ENCODE data around the gene SUSD4. TPM values are rescaled to one million over a fixed set of nuclear protein-coding genes. Genes with fewer than 3 reads are reported as not detected.
A peak's percentile ranks its signal among the peaks of the same experiment; 100 is the strongest.

SUSD4 gene
- total RNA-seq, 2 donors from 2014 or later: 0.58 to 0.92 TPM

GRCh38 chr1:223322868-223323267, 41.1 kb downstream of the SUSD4 start:
- Mint-ChIP-seq H3K36me3 (ENCODE audit: low read depth) (no peaks in the 10 kb centered on the region), H3K9me3 (peaks cover 8% of the 10 kb centered on the region), H3K27me3 (ENCODE audit: insufficient read depth) (peaks cover 9% of the 10 kb centered on the region), H3K4me3 (no peak overlapping the region), H3K27ac (no peak overlapping the region), H3K4me1 (peaks cover 16% of the 10 kb centered on the region)
- H3K9ac ChIP-seq (ENCODE audit: extremely low read depth, low read length, poor library complexity, severe bottlenecking): no peak overlapping the region
- DNase-seq: no peak
- TF ChIP-seq CTCF (conservative IDR thresholded peaks at IDR 0.05): no peak
- H3K36me3 ChIP-seq (ENCODE audit: control insufficient read depth, insufficient read depth, low read length): no peaks in the 10 kb centered on the region
- no peaks in the 10 kb centered on the region for H3K9me3 ChIP-seq (ENCODE audit: control insufficient read depth, low read length)
- H3K4me1 ChIP-seq (ENCODE audit: control insufficient read depth, insufficient read depth, low read length): peaks cover 8% of the 10 kb centered on the region
- H3K4me3 ChIP-seq (ENCODE audit: low read length): no peak overlapping the region
- no peak overlapping the region for H3K27ac ChIP-seq (ENCODE audit: low read depth, low read length)
- WGBS, 2 experiments (ENCODE audit: insufficient coverage in 1 of 2, insufficient read length in 1 of 2): 88 to 90% methylated on average over 3 of the region's 3 CpGs
- H3K27me3 ChIP-seq (ENCODE audit: control insufficient read depth, insufficient read depth, low read length, poor library complexity, severe bottlenecking): no peaks in the 10 kb centered on the region

- no peak for TF ChIP-seq CTCF (conservative IDR thresholded peaks at IDR 0.05)
- Mint-ChIP-seq H3K4me1 (peaks cover 16% of the 10 kb centered on the region), H3K9me3 (peaks cover 9% of the 10 kb centered on the region), H3K4me3 (no peak overlapping the region), H3K36me3 (ENCODE audit: low read depth) (no peaks in the 10 kb centered on the region), H3K27ac (no peak overlapping the region), H3K27me3 (ENCODE audit: insufficient read depth) (peaks cover 10% of the 10 kb centered on the region)
- Histone ChIP-seq H3K36me3 (ENCODE audit: control insufficient read depth, insufficient read depth, low read length) (no peaks in the 10 kb centered on the region), H3K9me3 (ENCODE audit: control insufficient read depth, low read length) (no peaks in the 10 kb centered on the region), H3K27me3 (ENCODE audit: control insufficient read depth, insufficient read depth, low read length, poor library complexity, severe bottlenecking) (no peaks in the 10 kb centered on the region), H3K27ac (ENCODE audit: low read depth, low read length) (no peak overlapping the region), H3K4me1 (ENCODE audit: control insufficient read depth, insufficient read depth, low read length) (peaks cover 8% of the 10 kb centered on the region), H3K9ac (ENCODE audit: extremely low read depth, low read length, poor library complexity, severe bottlenecking) (no peak overlapping the region), H3K4me3 (ENCODE audit: low read length) (no peak overlapping the region)
- 92 to 95% methylated on average over 6 of the region's 6 CpGs for WGBS, 2 experiments (ENCODE audit: insufficient coverage in 1 of 2, insufficient read length in 1 of 2)
- DNase-seq: no peak
These were observed 43.0 kb downstream of the SUSD4 start for GRCh38 chr1:223320959-223321358.

GRCh38 chr1:223319905-223320580, 43.9 kb downstream of the SUSD4 start:
- peaks cover 13% of the 10 kb centered on the region for H3K27me3 Mint-ChIP-seq (ENCODE audit: insufficient read depth)
- H3K27ac Mint-ChIP-seq: peak overlapping the region; percentile 67
- Histone ChIP-seq H3K27me3 (ENCODE audit: control insufficient read depth, insufficient read depth, low read length, poor library complexity, severe bottlenecking) (no peaks in the 10 kb centered on the region), H3K36me3 (ENCODE audit: control insufficient read depth, insufficient read depth, low read length) (no peaks in the 10 kb centered on the region), H3K9me3 (ENCODE audit: control insufficient read depth, low read length) (no peaks in the 10 kb centered on the region), H3K4me1 (ENCODE audit: control insufficient read depth, insufficient read depth, low read length) (peaks cover 8% of the 10 kb centered on the region), H3K4me3 (ENCODE audit: low read length) (peak overlapping the region; percentile 15), H3K27ac (ENCODE audit: low read depth, low read length) (no peak overlapping the region), H3K9ac (ENCODE audit: extremely low read depth, low read length, poor library complexity, severe bottlenecking) (no peak overlapping the region)
- 54 to 72% methylated on average over 5 to 11 of the region's 11 CpGs for WGBS, 2 experiments (ENCODE audit: insufficient coverage in 1 of 2, insufficient read length in 1 of 2)
- H3K4me3 Mint-ChIP-seq: no peak overlapping the region
- H3K36me3 Mint-ChIP-seq (ENCODE audit: low read depth): no peaks in the 10 kb centered on the region
- TF ChIP-seq CTCF (conservative IDR thresholded peaks at IDR 0.05): peak; percentile 32
- peaks cover 16% of the 10 kb centered on the region for H3K4me1 Mint-ChIP-seq
- H3K9me3 Mint-ChIP-seq: peaks cover 9% of the 10 kb centered on the region
- peak; percentile 67 for DNase-seq
